GM18907 (cell line): ENCODE data around the gene MFAP4.
A peak's percentile ranks its signal among the peaks of the same experiment; 100 is the strongest.
"Not testable (repeated sequence)": the region's sequence is repeated elsewhere in the genome, so short reads cannot be mapped to it uniquely, and the experiment has no call there.

Experiments used
- ATAC-seq: cut with Tn5 transposase; IDR thresholded peaks from one replicate; pipeline ENCODE4 v1.9.1; 2021; ENCODE audit warnings: mild to moderate bottlenecking, moderate library complexity; ENCODE audit not compliant: unreplicated experiment

The MFAP4 gene

DNA sequence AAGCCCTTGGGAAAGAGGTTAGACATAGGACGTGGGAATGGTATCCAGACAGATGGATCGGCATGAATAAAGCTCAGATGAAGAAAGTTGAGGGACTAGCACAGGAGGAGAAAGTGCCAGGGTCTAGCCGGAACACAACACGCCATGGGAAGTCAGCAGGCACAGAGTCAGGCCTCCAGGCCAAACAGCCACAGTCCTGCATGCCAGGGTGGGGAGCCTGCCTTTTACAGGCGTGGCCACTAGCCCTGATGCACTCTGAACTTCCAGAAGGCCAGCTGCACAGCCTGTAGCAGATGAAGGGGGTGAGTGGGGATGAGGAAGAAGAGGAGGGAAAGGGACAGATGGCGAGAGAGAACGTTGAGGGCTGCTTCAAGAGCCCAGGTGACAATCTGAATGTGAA is 29.6 kb downstream of the MFAP4 start:
- ATAC-seq = no peak

DNA sequence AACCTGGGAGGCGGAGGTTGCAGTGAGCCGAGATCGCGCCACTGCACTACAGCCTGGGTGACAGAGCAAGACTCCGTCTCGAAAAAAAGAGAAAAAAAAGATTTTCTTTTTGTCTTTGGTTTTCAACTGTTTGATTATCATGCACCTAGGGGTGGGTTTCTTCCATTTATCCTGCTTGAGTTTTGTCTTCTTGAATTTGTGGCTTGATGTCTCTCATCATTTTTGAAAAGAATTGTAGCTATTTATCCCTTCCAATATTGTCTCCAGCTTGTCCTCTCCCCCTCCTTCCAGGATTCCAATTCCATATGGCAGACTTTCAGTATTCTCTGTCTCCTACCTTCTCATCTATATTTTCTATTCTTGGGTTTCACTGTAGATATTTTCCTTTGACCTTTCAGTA is 32.2 kb downstream of the MFAP4 start:
- no peak for ATAC-seq

DNA sequence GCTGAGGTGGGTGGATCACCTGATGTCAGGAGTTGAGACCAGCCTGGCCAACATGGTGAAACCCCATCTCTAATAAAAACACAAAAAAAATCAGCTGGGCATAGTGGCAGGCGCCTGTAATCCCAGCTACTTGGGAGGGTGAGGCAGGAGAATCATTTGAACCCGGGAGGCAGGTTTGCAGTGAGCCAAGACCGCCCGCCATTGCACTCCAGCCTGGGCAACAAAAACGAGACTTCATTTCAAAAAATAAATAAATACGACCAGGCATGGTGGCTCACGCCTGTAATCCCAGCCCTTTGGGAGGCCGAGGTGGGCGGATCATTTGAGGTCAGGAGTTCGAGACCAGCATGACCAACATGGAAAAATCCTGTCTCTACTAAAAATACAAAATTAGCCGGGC is 33.6 kb downstream of the MFAP4 start:
- ATAC-seq = not testable (repeated sequence)

DNA sequence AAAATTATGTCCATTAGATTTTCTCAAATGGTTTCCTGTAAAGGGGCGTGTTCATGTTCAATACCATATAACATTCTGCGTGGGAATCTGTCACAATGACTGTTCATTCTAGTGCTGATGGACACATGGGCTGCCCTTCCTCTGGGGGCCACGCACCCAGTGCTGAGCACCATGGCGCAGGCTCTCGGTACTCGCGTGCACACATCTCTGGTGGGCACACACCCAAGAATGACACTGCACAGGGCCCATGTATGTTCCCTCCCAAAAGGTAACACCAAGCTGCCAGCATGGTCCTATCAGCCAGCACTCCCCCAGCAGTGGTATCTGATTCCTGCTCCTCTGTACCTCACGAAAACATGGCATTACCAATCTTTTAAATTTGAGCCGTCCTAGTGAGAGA is 38.2 kb downstream of the MFAP4 start:
- no peak for ATAC-seq

DNA sequence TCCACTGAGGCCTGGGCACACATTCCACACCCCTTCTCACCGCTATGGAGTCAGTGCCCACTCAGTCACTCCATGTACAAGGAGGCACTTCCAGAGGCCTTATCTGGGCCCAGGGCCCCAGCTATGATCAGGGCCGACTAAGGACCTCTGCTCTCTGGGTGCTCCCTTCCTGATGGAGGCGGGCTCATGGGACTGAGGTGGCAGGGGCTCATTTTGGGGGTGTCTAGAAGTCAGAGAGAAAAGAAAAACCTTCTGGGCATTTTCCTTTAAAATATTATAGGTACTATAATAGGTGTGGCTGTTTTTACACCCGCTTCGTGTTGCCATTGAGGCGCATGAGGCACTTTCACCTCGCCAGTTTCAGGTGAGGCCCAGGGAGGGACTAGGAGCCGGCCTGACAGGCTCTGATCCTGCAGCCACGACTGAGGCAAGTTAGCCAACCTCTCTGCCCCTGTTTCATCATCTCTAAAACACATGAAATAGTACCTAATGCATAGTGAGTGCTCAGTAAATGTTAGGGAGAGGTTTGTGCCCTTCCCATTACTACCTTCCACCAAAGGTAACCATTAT is 38.8 kb downstream of the MFAP4 start:
- no peak for ATAC-seq

DNA sequence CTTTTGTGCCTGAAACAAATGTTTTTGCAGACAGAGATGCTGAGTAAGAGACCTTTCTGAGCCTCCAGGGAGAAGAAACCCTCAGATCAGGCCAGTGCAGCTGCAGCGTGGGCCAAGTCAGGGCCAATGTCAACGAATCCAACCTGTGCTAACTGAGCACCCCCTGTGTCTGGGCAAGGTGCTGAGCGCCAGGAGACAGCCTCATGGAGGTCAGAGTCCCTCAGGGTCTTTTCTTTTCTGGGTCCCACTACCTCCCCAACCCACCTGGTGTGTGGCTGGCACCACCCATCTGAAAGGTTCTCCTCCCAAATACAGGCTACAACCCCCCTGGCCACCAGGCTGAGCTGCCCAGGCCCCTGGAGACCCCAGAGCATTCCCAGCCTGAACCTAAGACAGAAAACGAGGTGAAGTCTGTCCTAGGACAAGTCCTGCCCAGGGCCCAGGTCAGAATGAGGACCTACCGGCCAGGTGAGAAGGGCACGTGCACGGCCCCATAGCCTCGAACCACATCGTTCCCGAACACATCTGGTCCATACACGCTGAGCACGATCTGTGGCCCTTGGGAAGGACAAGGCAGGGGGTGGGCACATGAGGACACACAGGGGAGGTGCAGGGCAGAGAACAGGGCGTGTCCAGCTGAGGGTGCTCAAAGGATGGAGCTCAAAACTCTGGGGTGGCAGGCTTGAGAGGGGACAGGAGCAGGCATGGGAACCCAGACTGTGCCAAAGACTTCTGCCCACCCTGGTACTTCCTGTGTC is 39.5 kb downstream of the MFAP4 start:
- ATAC-seq = no peak

DNA sequence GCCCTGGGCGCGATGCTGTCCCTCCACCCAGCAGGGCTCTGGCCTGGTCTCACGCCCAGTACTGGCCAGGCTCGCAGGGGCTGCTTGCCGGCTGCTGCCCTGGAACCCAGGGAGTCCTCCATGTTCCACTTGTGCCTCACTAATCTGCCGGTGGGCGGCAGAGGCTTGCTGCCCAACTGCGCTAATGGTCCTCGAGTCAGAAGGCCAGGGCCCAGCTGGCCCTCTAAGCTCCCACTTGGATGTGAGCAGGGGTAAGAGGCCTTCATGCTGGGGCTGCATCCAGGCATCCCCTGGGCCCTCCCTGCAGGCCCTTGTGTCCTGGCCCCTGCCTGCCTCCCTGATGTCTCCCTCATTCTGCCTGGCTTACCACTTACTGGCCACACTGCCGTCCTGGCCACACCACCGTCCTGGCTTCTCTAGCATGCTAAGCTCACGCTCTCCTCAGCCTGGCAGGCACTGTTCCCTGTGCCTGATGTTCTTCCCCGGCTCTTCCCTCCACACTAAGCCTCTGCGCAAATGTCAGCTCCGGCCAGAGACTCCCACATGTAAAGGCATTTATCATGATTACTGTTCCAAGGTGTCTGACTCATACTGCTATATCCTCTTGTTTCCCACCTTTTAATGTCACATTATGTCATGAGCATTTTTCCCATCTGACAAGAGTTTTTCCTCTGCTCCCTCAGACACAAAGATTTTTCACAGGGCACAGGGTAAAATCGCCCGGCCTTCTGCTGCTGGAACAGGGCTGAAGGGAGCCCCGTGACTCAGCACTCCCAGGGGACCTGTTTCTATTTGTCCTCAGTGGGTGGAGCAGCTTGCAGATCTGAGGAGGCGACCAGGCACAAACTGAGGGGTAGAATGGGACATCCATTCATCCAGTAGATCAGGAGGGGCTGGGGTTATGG is 40.4 kb downstream of the MFAP4 start:
- ATAC-seq = no peak

DNA sequence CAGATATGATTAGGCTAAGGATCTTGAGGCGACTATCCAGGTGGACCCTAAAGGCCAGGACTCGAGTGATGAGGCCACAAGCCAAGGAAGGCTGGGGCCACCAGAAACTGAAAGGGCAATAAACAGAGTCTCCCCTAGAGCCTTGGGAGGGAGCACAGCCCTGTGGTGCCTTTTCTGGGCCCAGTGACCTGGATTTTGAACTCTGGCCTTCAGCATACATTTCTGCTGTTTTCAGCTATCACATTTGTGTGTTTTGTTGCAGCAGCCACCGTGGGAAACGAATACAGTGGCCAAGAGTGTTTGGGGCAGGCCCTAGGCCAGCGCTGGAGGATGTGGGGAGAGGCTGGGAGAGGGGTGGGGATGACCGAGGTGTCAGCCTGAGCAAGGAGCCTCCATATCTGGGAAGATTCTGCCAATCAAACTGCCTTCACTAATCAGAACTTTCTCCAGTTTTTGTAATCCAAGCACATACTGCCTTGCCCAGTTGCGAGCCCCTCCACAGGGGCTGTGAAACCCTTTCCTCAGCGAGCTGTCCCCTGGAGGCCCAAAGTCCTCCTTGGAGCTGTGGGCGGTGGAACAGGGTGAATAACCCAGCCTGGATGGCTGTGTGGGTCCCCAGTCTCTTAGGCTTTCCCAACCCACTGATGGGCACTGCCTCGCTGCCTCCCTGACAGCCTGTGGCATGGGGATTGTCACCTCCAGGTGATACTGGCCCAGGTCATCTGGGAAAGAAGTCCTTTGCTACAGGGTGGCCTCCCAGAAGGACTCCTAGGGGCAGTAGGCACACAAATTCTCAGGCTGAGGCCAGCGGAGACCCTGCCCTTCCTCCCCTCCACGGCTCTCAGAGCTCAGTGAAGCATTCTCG is 41.3 kb downstream of the MFAP4 start:
- no peak for ATAC-seq

DNA sequence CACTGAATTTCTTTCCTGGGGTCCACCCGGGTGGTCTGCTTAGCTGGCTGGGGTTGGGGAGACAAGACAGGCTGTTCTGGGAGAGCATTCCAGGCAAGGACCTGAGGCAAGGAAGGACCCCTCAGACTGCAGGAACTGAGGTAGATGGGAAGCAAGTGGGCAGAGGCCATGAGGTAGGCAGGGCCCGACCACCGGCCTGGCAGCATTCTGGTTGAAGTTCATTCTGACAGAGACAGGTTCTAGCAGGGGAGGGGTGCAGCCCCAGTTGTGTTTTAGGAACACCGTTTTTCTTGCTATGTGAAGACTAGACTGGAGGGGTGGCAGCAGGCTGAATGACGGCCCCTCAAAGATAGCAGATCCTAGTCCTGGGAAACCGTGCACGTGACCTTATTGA is 41.9 kb downstream of the MFAP4 start:
- no peak for ATAC-seq

DNA sequence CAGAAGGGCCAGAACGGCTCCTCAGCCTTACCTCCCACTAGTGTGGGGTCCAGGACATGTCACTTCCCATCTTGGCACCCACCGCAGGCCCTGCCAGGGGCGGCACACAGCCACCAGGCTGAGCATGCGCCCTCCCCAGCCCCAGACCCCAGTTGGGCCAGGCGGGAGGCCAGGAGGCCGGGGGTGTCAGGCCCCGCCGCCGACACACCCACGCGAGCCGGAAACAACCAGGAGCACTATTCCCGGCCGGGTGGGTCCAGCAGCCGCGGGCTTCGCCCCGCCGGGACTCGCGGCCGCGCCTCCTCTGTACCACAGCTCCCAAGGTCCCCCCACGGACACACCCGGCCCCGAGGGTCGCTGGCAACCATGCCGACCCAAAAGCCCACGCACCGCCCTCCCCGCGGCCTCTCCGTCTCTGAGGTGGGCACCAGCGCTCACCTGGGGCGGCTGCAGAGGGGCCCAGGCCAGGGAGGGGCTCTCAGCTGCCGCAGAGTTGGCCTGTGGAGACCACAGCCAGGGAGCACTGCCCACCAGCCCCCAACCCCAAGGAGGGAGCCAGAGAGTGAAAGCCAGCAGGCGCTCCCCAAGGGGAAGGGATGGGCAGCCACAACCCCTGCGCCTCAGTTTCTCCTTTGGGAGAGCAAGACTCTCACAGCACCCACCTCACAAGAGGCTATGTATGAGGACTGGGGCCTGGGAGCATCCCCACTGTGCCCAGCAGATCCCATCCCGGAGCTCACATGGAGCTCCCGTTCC is 42.5 kb downstream of the MFAP4 start:
- no peak for ATAC-seq

DNA sequence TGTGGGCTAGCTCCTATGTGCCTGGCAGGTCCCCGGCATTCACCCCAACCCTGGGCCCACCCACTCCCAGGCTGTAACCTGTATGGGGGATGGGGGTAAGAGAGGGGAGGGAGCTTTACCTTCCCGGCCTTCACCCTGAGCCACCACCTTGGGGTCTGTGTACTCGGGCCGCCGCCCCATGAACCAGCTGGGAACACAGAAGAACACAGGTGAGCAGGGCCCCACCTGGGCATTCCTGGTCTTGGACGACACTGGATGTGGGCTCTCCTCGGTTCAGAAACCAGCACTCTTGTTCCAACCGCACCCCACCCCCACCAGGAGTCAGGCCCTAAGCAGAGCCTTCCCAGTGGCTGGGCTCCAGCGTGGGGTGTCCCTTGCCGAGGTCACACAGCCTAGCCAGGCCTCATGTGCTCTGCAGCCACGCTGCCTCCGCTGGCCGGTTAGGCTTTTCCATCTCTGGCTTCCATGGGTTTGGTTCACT is 43.3 kb downstream of the MFAP4 start:
- ATAC-seq = no peak

DNA sequence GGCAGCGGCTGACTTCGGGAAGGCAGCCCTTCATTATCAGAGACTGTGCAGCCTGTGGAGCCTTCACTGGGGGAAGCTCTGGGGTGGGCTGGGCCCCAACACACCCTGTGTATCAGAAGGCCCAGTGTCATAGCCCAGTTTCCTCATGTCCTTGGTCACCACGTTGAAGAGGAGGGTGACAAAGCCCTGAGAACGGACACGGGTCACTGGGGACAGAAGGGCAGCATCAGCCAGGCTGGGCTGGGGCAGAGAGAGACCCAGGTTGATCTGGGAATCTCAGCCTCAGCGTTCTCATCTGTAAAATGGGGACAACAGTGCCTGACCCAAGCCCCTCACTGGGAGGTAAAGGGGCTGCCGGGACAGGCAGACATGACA is 43.7 kb downstream of the MFAP4 start:
- no peak for ATAC-seq

DNA sequence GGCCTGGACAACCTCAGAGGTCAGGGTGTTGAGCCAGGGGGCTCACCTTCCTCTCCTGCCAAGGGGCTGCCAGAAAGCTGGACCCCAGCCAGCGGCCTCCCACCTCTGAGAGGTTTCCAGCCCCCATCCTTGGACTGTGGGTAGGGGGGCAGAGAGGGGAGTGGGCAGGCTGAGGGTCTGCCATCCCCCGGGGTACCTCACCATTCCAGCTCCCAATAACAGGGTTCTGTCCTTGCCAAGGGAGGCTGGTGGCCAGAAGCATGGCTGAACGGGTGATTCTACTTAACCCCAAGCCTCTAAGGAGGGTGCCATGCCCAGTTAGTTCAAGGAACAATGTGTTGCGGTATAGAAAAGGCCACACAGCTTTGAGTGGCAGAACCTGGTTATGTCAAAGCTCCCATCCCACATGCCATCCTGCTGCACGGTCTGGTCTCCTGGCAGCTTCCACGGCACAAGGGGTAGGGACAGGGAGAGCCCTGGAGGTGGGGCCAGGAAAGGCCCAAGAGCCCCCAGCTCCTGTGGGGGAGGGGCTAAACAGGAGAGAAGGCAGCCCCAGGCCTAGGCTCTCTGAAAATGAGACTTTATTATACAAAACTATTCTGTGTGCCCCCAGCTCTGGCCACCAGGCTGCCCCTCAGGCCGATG is 44.3 kb downstream of the MFAP4 start:
- ATAC-seq = no peak

DNA sequence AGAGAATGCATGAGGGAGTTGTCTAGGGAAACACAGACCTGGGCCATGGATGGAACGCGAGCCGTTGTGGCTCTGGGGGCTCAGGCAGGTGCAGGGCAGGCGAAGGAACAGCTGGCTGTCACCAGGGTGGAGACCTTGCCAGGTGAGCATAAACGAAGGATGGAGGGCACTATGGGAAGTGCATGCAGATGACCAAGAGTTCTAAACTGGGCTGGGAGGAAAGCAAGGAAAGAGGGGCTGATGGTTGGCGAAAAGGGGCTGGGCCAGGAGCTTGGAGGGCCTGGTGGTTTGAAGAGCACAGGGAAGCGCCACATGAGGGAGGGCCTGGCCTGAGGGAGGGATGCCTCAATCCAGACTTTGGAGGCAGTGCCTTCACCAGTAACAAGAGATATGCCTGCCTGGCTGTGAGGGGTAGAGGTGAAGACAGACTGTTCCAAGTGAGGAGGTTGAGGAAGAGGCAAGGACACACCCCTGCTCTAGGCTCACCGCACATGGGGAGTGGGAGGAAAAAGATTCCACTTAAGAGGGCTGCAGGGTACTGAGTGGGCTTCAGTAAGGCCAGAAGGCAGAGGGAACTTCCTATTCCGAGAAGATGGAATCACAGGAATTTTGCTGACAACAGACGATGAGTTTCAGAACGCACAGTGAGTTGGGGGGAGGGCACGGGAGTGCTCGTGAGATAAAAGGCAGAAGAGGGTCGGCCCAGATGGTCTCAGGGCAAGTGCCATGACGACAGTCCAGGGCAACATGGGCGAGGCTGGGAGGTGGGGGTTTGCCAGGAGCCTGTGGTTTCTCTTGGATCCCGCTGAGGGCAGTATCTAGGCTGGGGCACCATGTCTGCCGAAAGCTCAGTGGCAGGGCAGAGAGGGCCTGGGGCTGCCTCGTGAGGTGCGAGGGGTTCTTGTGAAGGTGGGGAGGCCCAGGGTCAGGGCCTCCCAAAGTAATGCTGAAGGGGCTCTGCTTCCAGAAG is 45.1 kb downstream of the MFAP4 start:
- no peak for ATAC-seq

DNA sequence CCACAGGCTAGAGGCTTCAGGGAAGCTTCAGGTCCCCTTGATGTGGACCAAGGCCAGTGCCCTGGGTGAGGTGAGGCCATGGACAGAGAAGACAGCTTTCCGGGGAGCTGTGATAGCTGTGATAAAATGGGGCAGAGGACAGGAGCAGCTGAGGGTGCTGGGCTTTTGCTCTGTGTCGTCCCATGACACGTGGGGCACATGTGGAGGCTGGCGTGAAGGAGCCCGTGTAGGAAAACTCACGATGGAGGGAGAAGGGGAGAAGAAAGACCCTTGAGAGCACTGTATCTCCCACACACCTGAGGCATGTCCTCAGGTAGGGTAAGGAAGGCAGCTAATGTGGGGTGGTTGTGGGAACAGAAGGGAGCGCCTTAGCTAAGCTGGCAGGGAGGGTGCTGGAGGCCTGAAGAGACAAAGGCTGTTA is 45.8 kb downstream of the MFAP4 start:
- ATAC-seq = no peak

DNA sequence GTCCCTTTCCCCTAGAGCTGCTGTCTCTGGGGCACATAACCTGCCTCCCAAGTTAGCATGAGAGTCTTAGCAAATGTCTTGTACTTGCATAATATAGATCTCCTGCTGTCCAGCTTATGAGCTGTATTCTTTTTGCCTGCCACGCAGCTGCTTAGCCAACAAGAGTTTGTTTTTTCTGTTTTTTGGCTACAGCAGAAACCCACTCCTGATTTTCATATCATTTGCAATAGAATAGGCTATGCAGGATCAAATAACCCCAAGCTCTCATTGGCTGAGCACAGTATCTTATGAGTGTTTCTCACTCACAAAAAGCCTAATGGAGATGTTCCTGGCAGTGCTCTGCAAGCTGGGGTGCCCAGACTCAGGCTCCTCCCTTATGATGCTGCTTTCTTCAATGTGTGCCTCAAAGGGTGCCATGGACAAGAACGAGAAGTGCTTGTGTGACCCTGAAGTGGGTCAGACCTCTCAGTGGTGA is 47.6 kb downstream of the MFAP4 start:
- ATAC-seq = no peak

DNA sequence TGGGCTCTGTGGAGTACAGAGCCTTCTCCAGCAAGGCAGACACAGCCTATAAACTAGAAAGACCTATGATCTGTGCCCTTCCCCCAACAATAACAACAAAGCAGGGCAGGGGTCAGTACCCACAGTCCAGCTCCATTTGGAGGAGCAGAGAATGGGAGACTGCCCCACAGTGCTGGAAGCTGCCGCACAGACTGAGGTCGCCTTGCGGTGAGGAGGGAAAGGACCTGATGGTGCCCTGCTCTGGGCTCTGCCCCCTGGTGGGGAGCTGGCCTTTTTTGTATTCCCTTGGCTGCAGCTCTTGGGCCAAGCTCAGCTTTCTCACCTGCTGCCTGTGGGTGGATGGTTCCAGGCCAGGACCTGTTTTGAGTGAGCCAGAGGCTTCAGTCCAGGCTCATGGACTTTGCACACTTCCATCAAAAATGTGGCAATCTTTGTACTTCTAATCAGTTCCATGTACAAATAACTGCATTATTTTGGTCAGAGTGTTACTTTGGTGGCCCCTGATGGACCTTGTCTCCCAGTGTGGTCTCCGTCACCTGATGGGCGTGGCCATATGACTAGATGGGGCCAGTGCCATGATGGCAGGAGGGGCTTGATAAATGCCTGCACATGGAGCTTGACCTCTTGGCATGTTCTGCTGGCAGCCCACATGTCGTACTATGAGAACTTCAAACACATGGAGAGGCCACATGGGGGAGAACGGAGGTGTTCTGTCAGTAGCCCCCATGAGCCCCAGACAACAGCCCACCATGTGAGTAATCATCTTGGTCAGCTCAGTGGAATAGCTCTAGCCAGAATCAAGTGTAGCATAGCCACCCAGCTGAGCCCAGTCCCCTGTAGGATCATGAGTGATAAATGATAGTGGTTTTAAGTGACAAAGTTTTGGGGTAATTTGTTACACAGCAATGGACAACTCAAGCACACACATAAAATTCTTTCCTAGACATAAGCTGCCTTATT is 48.7 kb downstream of the MFAP4 start:
- ATAC-seq = peak; percentile 72
